ENCODE data around the gene COLEC12. TPM values are rescaled to one million over a fixed set of nuclear protein-coding genes. Genes with fewer than 3 reads are reported as not detected.
"Not testable (repeated sequence)": the region's sequence is repeated elsewhere in the genome, so short reads cannot be mapped to it uniquely, and the experiment has no call there.

The COLEC12 gene
- polyA plus RNA-seq, 5 donors: 96.7 to 119 (median 107) TPM

DNA sequence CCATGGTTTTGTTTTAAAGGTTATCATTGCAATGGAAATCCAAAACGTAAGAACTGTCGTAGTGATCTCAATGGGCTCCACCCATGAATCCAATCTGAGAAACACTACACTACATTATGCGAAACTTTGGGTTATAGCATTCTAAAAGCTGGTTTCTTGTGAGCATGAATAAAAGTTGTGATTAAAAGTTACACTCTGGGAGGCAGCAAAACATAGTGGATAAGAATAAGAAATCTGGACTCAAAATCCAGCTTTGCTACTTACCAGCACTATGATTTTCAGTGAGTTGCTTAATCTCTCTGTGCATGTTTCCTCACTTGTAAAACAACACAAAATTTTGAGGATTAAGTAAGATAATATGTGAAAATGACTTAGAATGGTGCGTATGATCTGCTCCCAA lies 207.0 kb downstream of the COLEC12 start:
- DNase-seq: no peak

- DNase-seq: no peak
Observed at GRCh38 chr18:292271-292670, 208.2 kb downstream of the COLEC12 start.

GRCh38 chr18:289970-290369 lies 210.5 kb downstream of the COLEC12 start:
- DNase-seq: not testable (repeated sequence)

GRCh38 chr18:289026-289425 lies 211.5 kb downstream of the COLEC12 start:
- no peak for DNase-seq

- no peak for DNase-seq
Observed at GRCh38 chr18:286515-287310, 213.8 kb downstream of the COLEC12 start.

GRCh38 chr18:285817-286216 lies 214.7 kb downstream of the COLEC12 start:
- no peak for DNase-seq

- DNase-seq: no peak
Observed at GRCh38 chr18:275486-275885, 225.0 kb downstream of the COLEC12 start.

GRCh38 chr18:274313-274712 lies 226.2 kb downstream of the COLEC12 start:
- no peak for DNase-seq

GRCh38 chr18:273525-273924 lies 227.0 kb downstream of the COLEC12 start:
- DNase-seq: no peak

- no peak for DNase-seq
Observed at GRCh38 chr18:272650-273049, 227.9 kb downstream of the COLEC12 start.

GRCh38 chr18:269480-270095 lies 230.9 kb downstream of the COLEC12 start:
- peak in 1 of 2 donors; percentile 10 for DNase-seq

- peak; percentile 88 for DNase-seq
Observed at GRCh38 chr18:267688-268552, 232.6 kb downstream of the COLEC12 start, which contains the start of gene THOC1. THOC1 (minus strand) TSS chr18:268047; CDS start chr18:268019, 28 bp downstream.

DNA sequence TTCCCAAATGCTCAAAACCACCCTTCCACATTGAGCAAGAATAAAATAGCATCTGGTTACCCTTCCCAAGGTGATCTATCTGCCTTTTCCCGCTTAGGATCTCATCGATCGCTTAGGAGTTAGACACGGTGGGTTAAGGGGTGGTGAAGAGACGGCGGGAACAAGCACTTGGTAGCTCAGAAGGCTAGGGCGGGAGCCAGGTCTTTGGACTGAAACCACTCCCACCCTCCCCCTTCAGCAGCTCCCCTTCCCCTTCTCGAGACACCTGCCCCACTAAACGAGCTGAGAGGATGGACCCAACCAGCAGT lies 233.2 kb downstream of the COLEC12 start:
- DNase-seq: no peak

Other genes starting within 250 kb of the COLEC12 start
- 100 to 1,000 TPM in 4 of 5 donors, 10 to 100 TPM in 1; 70.8 to 156 (median 127) TPM for gene THOC1, start 232.7 kb downstream of the COLEC12 start, polyA plus RNA-seq (ENCODE audit: insufficient read depth in 1 of 5, insufficient read length in 5 of 5, low replicate concordance in 1 of 5)
- gene CETN1, start 79.7 kb upstream of the COLEC12 start, polyA plus RNA-seq (ENCODE audit: insufficient read depth in 1 of 5, insufficient read length in 5 of 5, low replicate concordance in 1 of 5): not detected
- 10 to 100 TPM; 10.4 to 13.5 (median 13.4) TPM for gene CLUL1, start 96.3 kb upstream of the COLEC12 start, polyA plus RNA-seq (ENCODE audit: insufficient read depth in 1 of 5, insufficient read length in 5 of 5, low replicate concordance in 1 of 5)
- gene TYMS, start 157.0 kb upstream of the COLEC12 start, polyA plus RNA-seq (ENCODE audit: insufficient read depth in 1 of 5, insufficient read length in 5 of 5, low replicate concordance in 1 of 5): 100 to 1,000 TPM; 109 to 204 (median 133) TPM
- gene ENOSF1, start 211.9 kb upstream of the COLEC12 start, polyA plus RNA-seq (ENCODE audit: insufficient read depth in 1 of 5, insufficient read length in 5 of 5, low replicate concordance in 1 of 5): 100 to 1,000 TPM; 100 to 128 (median 116) TPM

Measured in right lung (tissue), 5 donors.